Heart right ventricle (tissue), 16 donors: ENCODE data around the gene BNIP1. TPM values are rescaled to one million over a fixed set of nuclear protein-coding genes. Genes with fewer than 3 reads are reported as not detected.
"Not testable (repeated sequence)": the region's sequence is repeated elsewhere in the genome, so short reads cannot be mapped to it uniquely, and the experiment has no call there.

Experiments used
- ATAC-seq, 8 donors: fragments of 200-7000 bp; cut with Tn5 transposase; one replicate each; pipeline ENCODE4 v1.9.1; 2020; ENCODE audit warnings: mild to moderate bottlenecking in 8 of 8, moderate library complexity in 8 of 8, moderate number of reproducible peaks in 1 of 8
- DNase-seq, 2 donors: peaks; one replicate each; pipeline ENCODE4 v3.0.0-alpha.2; 2020
- H3K27ac ChIP-seq, 10 donors: fragments of 200-600 bp; sonication (generic) in 2 of 10; one replicate each; pipeline versions ENCODE4 v1.5.0 to v1.8.0; 2020 to 2022; ENCODE audit warnings: mild to moderate bottlenecking in 3 of 10
- H3K27me3 ChIP-seq, 7 donors: fragments of 200-600 bp; one replicate each; pipeline ENCODE4 v1.8.0; 2021 to 2022; ENCODE audit warnings: mild to moderate bottlenecking in 2 of 7
- H3K36me3 ChIP-seq, 9 donors: fragments of 200-600 bp; sonication (generic) in 1 of 9; one replicate each; pipeline versions ENCODE4 v1.5.0 to v1.8.0; 2020 to 2022; ENCODE audit warnings: mild to moderate bottlenecking in 2 of 9
- H3K4me1 ChIP-seq, 9 donors: fragments of 200-600 bp; sonication (generic) in 1 of 9; one replicate each; pipeline versions ENCODE4 v1.5.0 to v1.8.0; 2020 to 2022; ENCODE audit warnings: mild to moderate bottlenecking in 4 of 9
- H3K4me3 ChIP-seq, 10 donors: fragments of 200-600 bp; sonication (generic) in 2 of 10; one replicate each; pipeline versions ENCODE4 v1.5.0 to v1.8.0; 2020 to 2022; ENCODE audit warnings: mild to moderate bottlenecking in 7 of 10, moderate library complexity in 2 of 10
- H3K9me3 ChIP-seq, 11 donors: fragments of 200-600 bp in 10 of 11; sonication (generic) in 2 of 11; one replicate each; pipeline versions ENCODE4 v1.5.0 to v1.8.0; 2013 to 2022; ENCODE audit warnings: mild to moderate bottlenecking in 2 of 11, control low read depth in 1 of 11, moderate library complexity in 1 of 11
- CTCF ChIP-seq, 9 donors: fragments of 200-600 bp; sonication (generic) in 2 of 9; IDR thresholded peaks; one replicate each; pipeline versions ENCODE4 v1.5.0 to v1.8.0; 2021 to 2022; ENCODE audit warnings: antibody characterized with exemption in 9 of 9, mild to moderate bottlenecking in 5 of 9, moderate library complexity in 1 of 9
- WGBS, 2 donors: extraction: QIAGEN DNeasy Blood & Tissue Kit; methylation state at CpG; one replicate each; pipeline ENCODE4 v1.1.7; 2013; ENCODE audit warnings: inconsistent platforms in 1 of 2; 5-methylcytosine and 5-hydroxymethylcytosine counted together
- intact Hi-C, 10 donors: fragments of 100-400 bp; cut with DNase I; formaldehyde crosslinking; loops; one replicate each; pipeline versions ENCODE4 v1.11.1 to v1.14.2; 2022
- polyA plus RNA-seq, 2 donors: library from polyadenylated mRNA; stranded (reverse); fragments of 200-250 nt; gene quantifications; one replicate each; pipeline ENCODE4 v1.2.3, GENCODE V29; 2013
- total RNA-seq, 10 donors: library from RNA; stranded (reverse); fragmentation: NEBNext Ultra II Directional in 3 of 10; extraction: Animal tissue kit (Norgen Biotek cat#: 25700) in 3 of 10; gene quantifications; one replicate each; pipeline versions ENCODE4 v1.2.1 to v1.2.4, GENCODE V29; 2021 to 2023
- donor health status: Arrhythmogenic right ventricular cardiomyopathy.
- donor health status: ischemic (EF 13 %, LVEDD 7.1; RV severe dilation, severe dysfunction).
- donor health status: healthy with polysubstance abuse.
- donor health status: DM: no; HTN: yes; CAD: no.
- donor health status: DM: no; HTN: no; CAD: no.
- donor health status: ischemic (EF 25% LVEDD 6.9; RV normal size, moderate dysfunction).
- donor health status: ischemic (EF 25% LVEDD 5.7; RV mildly dilated, moderate dysfunction).
- donor health status: healthy.
- donor health status: DM: yes; HTN: yes; CAD: no.
- donor health status: Ischemic cardiomyopathy.
- donor health status: ischemic (EF 35%, LVEDD 5.7; RV mildly dilated, moderate dysfunction).
- donor health status: nonischemic (EF 11% LVEDD 7.7; RV severe dilation, severe dysfunction).
- donor health status: DM: yes; HTN: yes; CAD: no.
- donor health status: PGD.
- donor health status: ischemic (EF 29% LVEDD 5.4; RV normal size, mild dysfunction).
- donor health status: nonischemic (EF 23%, LVEDD 6.1; RV moderate dilation, normal function).

The BNIP1 gene
- total and polyA plus RNA-seq, 12 donors, result 8.5 to 15.9 (median 10.4) TPM

GRCh38 chr5:173119719-173120118 lies 24.6 kb upstream of the BNIP1 start:
- TF ChIP-seq CTCF (IDR thresholded peaks at IDR 0.05), result no peak
- no peaks in the 10 kb centered on the region for H3K27me3 ChIP-seq
- ATAC-seq (no peak), DNase-seq (no peak)
- H3K9me3 ChIP-seq, result peaks cover 0 to 17% (median 10%) of the 10 kb centered on the region in 11 donors
- H3K27ac ChIP-seq, result no peak overlapping the region
- peaks cover 0 to under 1% (median 0%) of the 10 kb centered on the region in 9 donors for H3K4me1 ChIP-seq
- intact Hi-C loops, result loop anchor here in 1 of 10 donors (10.0 kb wide), 1 partner anchor 55 kb away; no protein-coding TSS in a partner anchor
- 100% methylated on average over 1 of the region's 1 CpG for WGBS, 2 donors
- H3K36me3 ChIP-seq, result peaks cover 0 to 92% (median 26%) of the 10 kb centered on the region in 9 donors
- no peak overlapping the region for H3K4me3 ChIP-seq

GRCh38 chr5:173123416-173123815 lies 20.9 kb upstream of the BNIP1 start:
- no peak for ATAC-seq

GRCh38 chr5:173132166-173132565 lies 12.2 kb upstream of the BNIP1 start:
- not testable (repeated sequence) for H3K27me3 ChIP-seq, DNase-seq, H3K27ac ChIP-seq, H3K4me1 ChIP-seq, H3K4me3 ChIP-seq, H3K9me3 ChIP-seq, ATAC-seq
- intact Hi-C loops, result loop anchor here in 1 of 10 donors (10.0 kb wide), 1 partner anchor 137 kb away; no protein-coding TSS in a partner anchor
- WGBS, 2 donors, result 98% methylated on average over 6 of the region's 6 CpGs
- peaks cover 0 to 88% (median 21%) of the 10 kb centered on the region in 9 donors for H3K36me3 ChIP-seq

More at GRCh38 chr5:173123416-173123815, 20.9 kb upstream of the BNIP1 start:
- Histone ChIP-seq H3K4me3 (no peak overlapping the region), H3K9me3 (peaks cover 0 to 17% (median 10%) of the 10 kb centered on the region in 11 donors), H3K27me3 (no peaks in the 10 kb centered on the region), H3K36me3 (peaks cover 0 to 92% (median 22%) of the 10 kb centered on the region in 9 donors), H3K27ac (no peak overlapping the region), H3K4me1 (no peaks in the 10 kb centered on the region)
- WGBS, 2 donors, result 76 to 80% methylated on average over 3 of the region's 3 CpGs
- intact Hi-C loops, result loop anchor here in 1 of 10 donors (10.0 kb wide), 1 partner anchor 59 kb away; no protein-coding TSS in a partner anchor
- no peak for TF ChIP-seq CTCF (IDR thresholded peaks at IDR 0.05)
- DNase-seq, result no peak

- Histone ChIP-seq H3K4me3 (no peak overlapping the region), H3K9me3 (no peaks in the 10 kb centered on the region), H3K27me3 (no peaks in the 10 kb centered on the region), H3K27ac (no peak overlapping the region), H3K36me3 (peaks cover 0 to 56% (median 4%) of the 10 kb centered on the region in 9 donors), H3K4me1 (peaks cover 0 to 1% (median 0%) of the 10 kb centered on the region in 9 donors)
- ATAC-seq, result no peak
- intact Hi-C loops, result loop anchor here in 1 of 10 donors (10.0 kb wide), 1 partner anchor 144 kb away; no protein-coding TSS in a partner anchor
- WGBS, 2 donors, result 88 to 94% methylated on average over 3 of the region's 3 CpGs
- DNase-seq, result no peak
- TF ChIP-seq CTCF (IDR thresholded peaks at IDR 0.05), result no peak
These were observed 5.6 kb upstream of the BNIP1 start for GRCh38 chr5:173138707-173139106.

- Histone ChIP-seq H3K36me3 (peaks cover 0 to 46% (median 0%) of the 10 kb centered on the region in 9 donors), H3K4me1 (peaks cover 0 to 6% (median 4%) of the 10 kb centered on the region in 9 donors), H3K9me3 (no peaks in the 10 kb centered on the region), H3K4me3 (no peak overlapping the region), H3K27me3 (no peaks in the 10 kb centered on the region), H3K27ac (no peak overlapping the region)
- no peak for DNase-seq
- intact Hi-C loops, result loop anchor here in 7 of 10 donors (5.0 to 10.0 kb wide), 5 partner anchors 125 to 157 kb away; partner anchors contain the start of gene ATP6V0E1 (in 4 of the 7)
- TF ChIP-seq CTCF (IDR thresholded peaks at IDR 0.05), result no peak
- 80 to 90% methylated on average over 1 of the region's 1 CpG for WGBS, 2 donors
- ATAC-seq, result no peak
These were observed 4.7 kb upstream of the BNIP1 start for GRCh38 chr5:173139631-173140030.
